GM19043 (cell line): Measurements from ENCODE around the gene ROS1.

Experiments
- ATAC-seq: cut with Tn5 transposase; IDR thresholded peaks from one replicate; pipeline ENCODE4 v1.9.1; 2021; ENCODE audit warnings: low read depth; ENCODE audit not compliant: unreplicated experiment

ROS1 gene

GRCh38 chr6:117327149-117328004 is 98.4 kb downstream of the ROS1 start:
- no peak for ATAC-seq

DNA sequence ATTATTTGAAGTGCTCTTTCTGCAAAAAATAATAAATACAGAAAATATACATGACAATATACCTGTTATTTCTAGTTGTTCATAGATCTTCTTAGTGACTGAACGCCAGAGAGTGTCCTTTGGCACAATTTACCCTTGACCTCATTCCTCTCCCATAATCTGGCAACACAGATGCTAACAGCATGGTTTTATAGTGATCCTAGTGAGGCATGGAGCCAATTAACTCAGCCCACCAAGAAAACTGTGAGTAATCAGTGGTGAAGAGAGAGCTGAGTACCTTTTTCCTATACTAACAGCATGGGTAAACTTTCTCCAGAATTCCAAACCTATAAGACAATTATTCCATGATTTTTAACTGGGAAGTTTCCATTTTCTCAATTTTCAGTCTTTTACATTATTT is 99.3 kb downstream of the ROS1 start:
- no peak for ATAC-seq

- ATAC-seq: peak; percentile 55
These were observed 108.5 kb downstream of the ROS1 start for GRCh38 chr6:117317261-117317660.

GRCh38 chr6:117311726-117312125 is 114.0 kb downstream of the ROS1 start:
- no peak for ATAC-seq

GRCh38 chr6:117311310-117311709 is 114.4 kb downstream of the ROS1 start:
- ATAC-seq: no peak

DNA sequence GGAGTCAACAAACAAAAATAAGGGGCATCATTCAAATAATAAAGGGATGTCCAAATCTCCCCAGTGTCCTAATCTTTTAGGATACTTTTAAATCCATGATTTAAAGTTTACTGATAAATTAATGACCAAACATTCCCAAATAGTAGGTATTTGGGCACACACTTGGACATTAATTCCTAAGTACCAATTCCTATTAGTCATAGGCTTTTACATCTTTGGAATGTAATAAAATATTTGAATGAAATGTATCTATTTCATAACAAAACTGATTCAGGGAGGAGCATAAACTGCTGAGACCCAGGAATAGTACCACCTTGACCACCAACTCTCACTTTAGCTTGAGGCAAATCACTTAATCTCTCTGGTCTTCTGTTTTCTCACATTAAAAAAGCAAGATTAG is 116.1 kb downstream of the ROS1 start:
- no peak for ATAC-seq

- no peak for ATAC-seq
These were observed 116.7 kb downstream of the ROS1 start for GRCh38 chr6:117309069-117309468.

- no peak for ATAC-seq
These were observed 118.1 kb downstream of the ROS1 start for GRCh38 chr6:117307655-117308054.

DNA sequence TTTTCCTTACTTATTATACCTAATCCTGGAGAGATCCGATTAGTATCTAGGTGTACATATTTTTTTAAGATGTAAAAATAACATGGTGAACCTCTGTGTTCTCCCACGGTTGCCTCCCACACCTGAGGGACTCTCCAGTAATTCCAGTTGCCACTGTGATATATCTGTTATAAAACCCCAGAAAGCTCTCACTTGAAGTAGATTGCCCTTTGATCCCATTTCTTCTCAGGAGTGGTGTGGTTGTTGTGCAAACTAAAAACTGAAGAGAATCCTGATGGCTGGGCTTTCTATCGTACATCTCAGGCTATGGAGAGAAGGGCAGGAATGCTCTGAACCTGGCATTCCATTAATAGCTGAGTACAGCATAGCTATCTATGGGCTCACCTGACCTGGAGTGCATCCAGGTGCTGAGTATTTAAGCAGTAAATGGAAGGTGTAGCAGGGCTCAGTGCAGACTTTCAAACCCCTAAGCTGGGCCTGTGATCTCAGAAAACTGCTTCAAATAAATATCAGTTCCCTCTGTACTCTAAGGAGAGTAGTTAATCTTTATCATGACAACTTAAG is 119.4 kb downstream of the ROS1 start:
- no peak for ATAC-seq

GRCh38 chr6:117304446-117304845 is 121.3 kb downstream of the ROS1 start:
- ATAC-seq: no peak

- no peak for ATAC-seq
These were observed 122.4 kb downstream of the ROS1 start for GRCh38 chr6:117303323-117303722.

DNA sequence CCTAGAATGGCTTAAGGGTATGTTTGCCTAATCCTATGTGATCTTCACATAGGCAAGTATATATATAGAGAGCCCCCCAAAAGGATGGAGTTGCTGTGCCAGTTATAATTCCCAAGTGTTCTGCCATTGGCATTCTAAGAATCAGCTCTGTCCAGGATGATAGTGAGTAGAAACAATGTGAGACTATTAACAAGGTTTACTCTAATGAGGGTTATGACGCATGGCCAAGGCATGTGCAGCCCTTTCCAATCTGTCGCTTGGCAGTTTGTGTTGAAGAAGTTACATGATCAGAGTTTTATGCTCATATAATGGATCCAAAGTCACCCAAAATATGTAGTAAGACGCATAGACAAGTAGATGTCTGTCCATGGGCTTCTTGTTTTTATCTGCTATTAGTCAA is 126.8 kb downstream of the ROS1 start:
- no peak for ATAC-seq

GRCh38 chr6:117290173-117290846 is 135.4 kb downstream of the ROS1 start:
- ATAC-seq: no peak

GRCh38 chr6:117288083-117288715 is 137.5 kb downstream of the ROS1 start:
- ATAC-seq: no peak

DNA sequence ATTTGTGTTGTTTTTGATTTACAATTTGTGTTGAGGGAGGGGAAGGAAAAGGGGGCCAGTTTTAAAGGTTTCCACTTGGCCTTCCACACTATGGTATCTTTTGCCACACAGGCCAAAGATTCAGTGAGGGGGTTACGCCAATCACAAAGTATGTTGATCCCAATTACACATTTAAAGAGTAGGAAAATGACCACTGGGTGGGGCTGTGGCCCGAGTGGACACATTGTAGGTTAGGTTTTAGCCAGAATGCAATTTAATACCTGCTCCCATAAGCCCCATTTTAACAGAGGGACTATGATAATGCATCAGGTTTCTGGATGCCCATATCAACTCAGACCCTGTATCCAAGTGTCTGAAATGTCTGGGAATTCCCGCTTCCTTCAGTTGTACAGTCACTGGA is 144.8 kb downstream of the ROS1 start:
- ATAC-seq: no peak

GRCh38 chr6:117276778-117277316 is 148.9 kb downstream of the ROS1 start:
- ATAC-seq: no peak

DNA sequence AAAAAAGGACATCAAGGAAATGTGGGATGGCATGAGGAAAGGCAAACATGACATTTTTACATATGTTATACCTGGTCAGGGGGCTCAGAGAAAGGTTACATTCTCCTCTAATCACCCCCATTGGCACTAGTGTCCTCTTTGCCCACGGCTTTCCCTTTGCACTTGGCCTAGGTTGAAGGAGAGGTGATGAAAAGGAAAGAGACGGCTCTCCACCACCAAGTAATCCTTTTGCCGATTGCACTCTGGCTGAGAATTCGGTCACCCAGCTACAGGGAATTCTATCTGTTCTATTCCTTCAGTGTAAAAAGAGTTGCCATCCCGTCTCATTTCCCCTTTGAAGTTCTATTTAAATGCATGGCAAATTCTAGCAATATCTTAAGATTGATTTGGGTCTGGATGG is 150.0 kb downstream of the ROS1 start:
- ATAC-seq: no peak

GRCh38 chr6:117275205-117275604 is 150.5 kb downstream of the ROS1 start:
- no peak for ATAC-seq

- ATAC-seq: no peak
These were observed 152.9 kb downstream of the ROS1 start for GRCh38 chr6:117272891-117273290.

- ATAC-seq: no peak
These were observed 153.5 kb downstream of the ROS1 start for GRCh38 chr6:117272032-117272866.
